WTC11 (cell line): Measurements from ENCODE around the gene NEU2. TPM values are rescaled to one million over a fixed set of nuclear protein-coding genes. Genes with fewer than 3 reads are reported as not detected.

Experiments
- ATAC-seq: fragments of 200-7000 bp; cut with Tn5 transposase; 2 replicates; pipeline ENCODE4 v1.10.0; 2021; ENCODE audit warnings: mild to moderate bottlenecking, moderate library complexity
- CTCF ChIA-PET: fragments of 300-600 bp; sonication (Branson Sonifier 250); formaldehyde crosslinking; loops from one replicate; lab custom pipeline; 2021; ENCODE audit warnings: antibody characterized with exemption; lab: Charles Lee
- POLR2A ChIA-PET: fragments of 350-600 bp; sonication (Branson Sonifier 250); formaldehyde crosslinking; loops from one replicate; lab custom pipeline; 2021; ENCODE audit warnings: antibody characterized with exemption; lab: Charles Lee
- DNase-seq: peaks from one replicate; pipeline ENCODE4 v3.0.0; 2021; ENCODE audit warnings: low spot score
- H3K27ac Mint-ChIP-seq: 2 replicates; pipeline ENCODE4 v1.8.0; 2021; ENCODE audit warnings: mixed read lengths
- H3K27me3 Mint-ChIP-seq: 2 replicates; pipeline ENCODE4 v1.8.0; 2021; ENCODE audit warnings: low read depth, mild to moderate bottlenecking, moderate library complexity, mixed read lengths
- H3K36me3 Mint-ChIP-seq: 2 replicates; pipeline ENCODE4 v1.8.0; 2021; ENCODE audit warnings: mixed read lengths
- H3K4me1 Mint-ChIP-seq: 2 replicates; pipeline ENCODE4 v1.8.0; 2022; ENCODE audit warnings: mixed read lengths
- H3K4me3 Mint-ChIP-seq: 2 replicates; pipeline ENCODE4 v1.8.0; 2021; ENCODE audit warnings: mild to moderate bottlenecking, moderate library complexity, mixed read lengths
- H3K9me3 Mint-ChIP-seq: 2 replicates; pipeline ENCODE4 v1.8.0; 2021; ENCODE audit warnings: mixed read lengths
- CREB1 ChIP-seq: sonication (generic); formaldehyde crosslinking; IDR thresholded peaks from 2 replicates; pipeline ENCODE4 v1.8.0; 2023; ENCODE audit warnings: mild to moderate bottlenecking, missing genetic modification reagents
- EMX1 ChIP-seq: fragments of 250-450 bp; sonication (Bioruptor Pico); IDR thresholded peaks from 2 replicates; pipeline ENCODE4 v1.8.0; 2021; ENCODE audit warnings: mild to moderate bottlenecking
- FOXP1 ChIP-seq: sonication (generic); formaldehyde crosslinking; IDR thresholded peaks from 2 replicates; pipeline ENCODE4 v1.8.0; 2022; ENCODE audit warnings: missing genetic modification reagents, mild to moderate bottlenecking, moderate library complexity, borderline replicate concordance
- GABPB1 ChIP-seq: sonication (generic); formaldehyde crosslinking; IDR thresholded peaks from 2 replicates; pipeline ENCODE4 v1.8.1; 2023; ENCODE audit warnings: mild to moderate bottlenecking, missing genetic modification reagents
- HMGA2 ChIP-seq: fragments of 250-450 bp; sonication (Bioruptor Pico); IDR thresholded peaks from 2 replicates; pipeline ENCODE4 v1.4.0; 2021; ENCODE audit warnings: mild to moderate bottlenecking, moderate library complexity
- KAT7 ChIP-seq: sonication (generic); formaldehyde crosslinking; IDR thresholded peaks from 2 replicates; pipeline ENCODE4 v1.8.1; 2023; ENCODE audit warnings: missing genetic modification reagents, mild to moderate bottlenecking, borderline replicate concordance
- NR2C2 ChIP-seq: sonication (generic); formaldehyde crosslinking; IDR thresholded peaks from 2 replicates; pipeline ENCODE4 v1.8.0; 2022; ENCODE audit warnings: mild to moderate bottlenecking, missing genetic modification reagents
- TEAD4 ChIP-seq: sonication (generic); formaldehyde crosslinking; IDR thresholded peaks from 2 replicates; pipeline ENCODE4 v1.8.0; 2022; ENCODE audit warnings: mild to moderate bottlenecking, missing genetic modification reagents
- ZBTB21 ChIP-seq: sonication (generic); formaldehyde crosslinking; IDR thresholded peaks from 2 replicates; pipeline ENCODE4 v1.8.1; 2023; ENCODE audit warnings: mild to moderate bottlenecking, missing genetic modification reagents, borderline replicate concordance
- ZNF263 ChIP-seq: sonication (generic); formaldehyde crosslinking; IDR thresholded peaks from 2 replicates; pipeline ENCODE4 v1.8.1; 2022; ENCODE audit warnings: low read depth, mild to moderate bottlenecking, moderate library complexity, missing genetic modification reagents
- ZNF396 ChIP-seq: fragments of 250-450 bp; sonication (Bioruptor Pico); IDR thresholded peaks from 2 replicates; pipeline ENCODE4 v1.8.0; 2021; ENCODE audit warnings: mild to moderate bottlenecking, moderate library complexity, borderline replicate concordance
- total RNA-seq: library from RNA; stranded (reverse); gene quantifications from 3 replicates; pipeline ENCODE4 v1.2.3, GENCODE V29; 2021
- TF ChIP-seq, protein P1 (sequence below): sonication (generic); formaldehyde crosslinking; IDR thresholded peaks from 2 replicates; pipeline ENCODE4 v1.8.1; 2023; ENCODE audit warnings: mild to moderate bottlenecking, missing genetic modification reagents
- TF ChIP-seq, protein P2 (sequence below): fragments of 250-450 bp; sonication (Bioruptor Pico); IDR thresholded peaks from 2 replicates; pipeline ENCODE4 v1.9.0; 2021; ENCODE audit warnings: mild to moderate bottlenecking
- TF ChIP-seq, protein P3 (sequence below): fragments of 250-450 bp; sonication (Bioruptor Pico); IDR thresholded peaks from 2 replicates; pipeline ENCODE4 v1.9.0; 2021; ENCODE audit warnings: mild to moderate bottlenecking
- TF ChIP-seq, protein P4 (sequence below): sonication (generic); formaldehyde crosslinking; IDR thresholded peaks from 2 replicates; pipeline ENCODE4 v1.8.1; 2022; ENCODE audit warnings: mild to moderate bottlenecking, missing genetic modification reagents, moderate library complexity, borderline replicate concordance

Gene NEU2
- total RNA-seq, 1 experiment from 2014 or later, result not detected

DNA sequence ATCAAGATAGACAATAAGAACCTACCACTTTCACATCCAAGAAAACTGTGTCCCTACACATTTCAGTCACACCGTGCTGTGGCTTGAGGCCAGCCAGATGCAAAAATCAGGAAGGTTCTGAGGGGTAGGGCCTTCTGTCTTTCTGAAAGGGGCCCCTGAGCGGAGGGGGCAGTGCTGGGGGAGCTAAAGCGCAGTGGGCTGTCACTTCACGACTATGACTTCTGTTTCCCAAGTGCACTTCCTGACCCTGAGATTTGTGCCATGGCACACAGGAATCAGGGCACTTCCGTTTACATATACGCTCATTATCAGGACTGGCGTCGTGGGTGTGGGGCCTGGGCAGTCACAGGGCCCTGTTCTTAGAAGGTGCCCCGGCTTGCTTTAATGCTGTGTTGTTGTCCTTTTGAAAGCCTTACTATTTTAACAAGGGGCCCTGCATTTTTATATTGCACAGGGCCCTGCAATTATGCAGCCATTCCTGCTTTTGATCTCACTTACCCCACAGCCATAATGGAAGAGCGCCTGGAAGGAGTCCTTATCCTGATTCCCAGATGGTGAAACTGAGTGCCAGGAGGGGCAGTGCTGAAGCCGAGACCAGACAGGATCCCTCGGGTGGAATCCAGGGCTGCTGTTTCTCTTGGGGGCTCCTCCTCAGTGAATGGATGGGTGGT is 20.0 kb upstream of the NEU2 start (continued):
- TF ChIP-seq KAT7, result no peak
- TF ChIP-seq ZNF396 (CRISPR knock-in tag), result no peak
- no peak for TF ChIP-seq HMGA2 (CRISPR knock-in tag)
- no peak for TF ChIP-seq FOXP1 (CRISPR knock-in tag)
- TF ChIP-seq, protein P1, sequence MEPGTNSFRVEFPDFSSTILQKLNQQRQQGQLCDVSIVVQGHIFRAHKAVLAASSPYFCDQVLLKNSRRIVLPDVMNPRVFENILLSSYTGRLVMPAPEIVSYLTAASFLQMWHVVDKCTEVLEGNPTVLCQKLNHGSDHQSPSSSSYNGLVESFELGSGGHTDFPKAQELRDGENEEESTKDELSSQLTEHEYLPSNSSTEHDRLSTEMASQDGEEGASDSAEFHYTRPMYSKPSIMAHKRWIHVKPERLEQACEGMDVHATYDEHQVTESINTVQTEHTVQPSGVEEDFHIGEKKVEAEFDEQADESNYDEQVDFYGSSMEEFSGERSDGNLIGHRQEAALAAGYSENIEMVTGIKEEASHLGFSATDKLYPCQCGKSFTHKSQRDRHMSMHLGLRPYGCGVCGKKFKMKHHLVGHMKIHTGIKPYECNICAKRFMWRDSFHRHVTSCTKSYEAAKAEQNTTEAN (CRISPR knock-in tag), result no peak

DNA sequence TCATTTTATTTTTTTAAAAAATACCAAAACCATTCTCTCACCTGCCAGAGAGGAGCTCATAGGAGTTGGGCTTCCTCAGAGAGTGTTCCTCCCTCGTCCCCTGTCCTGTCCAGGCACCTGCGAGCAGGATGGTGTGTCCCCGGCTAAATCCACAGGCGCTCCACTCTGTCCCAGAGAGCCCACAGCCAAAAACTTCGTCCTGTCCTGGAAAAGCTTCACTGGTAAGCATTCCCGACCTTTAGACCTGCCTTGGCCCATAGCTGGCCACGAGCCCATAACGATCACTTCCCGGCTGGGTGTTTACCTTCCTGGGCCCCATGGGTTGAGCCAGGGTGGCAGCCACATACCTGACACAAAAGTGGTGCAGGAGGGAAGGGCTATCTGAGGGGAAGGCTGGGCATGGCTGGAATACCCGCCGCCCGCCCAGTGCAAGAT is 19.4 kb upstream of the NEU2 start, which contains the start of gene NGEF:
Gene NGEF, minus strand, starts transcription at position 230 of the 435 bp plus-strand sequence. CDS start 38,366 bp downstream, outside the sequence.
- no peak within 1 kb of the TSS for H3K4me3 Mint-ChIP-seq
- ChIA-PET CTCF (interaction anchor here (1.5 kb wide), 1 partner anchor 126 kb away, joined by 3 read pairs; no protein-coding TSS in a partner anchor), POLR2A (no interaction called here)
- ATAC-seq, result no peak
- H3K27ac Mint-ChIP-seq, result no peak within 1 kb of the TSS; the same call in 1 of the 2 replicates
- H3K36me3 Mint-ChIP-seq, result no peaks in the 10 kb centered on the region
- peaks cover 5% of the 10 kb centered on the region for H3K9me3 Mint-ChIP-seq
- no peak for DNase-seq
- TF ChIP-seq ZBTB21 (CRISPR knock-in tag), result no peak
- peak; percentile 83 for TF ChIP-seq GABPB1 (CRISPR knock-in tag)
- H3K27me3 Mint-ChIP-seq, result no peaks in the 10 kb centered on the region
- no peaks in the 10 kb centered on the region for H3K4me1 Mint-ChIP-seq

DNA sequence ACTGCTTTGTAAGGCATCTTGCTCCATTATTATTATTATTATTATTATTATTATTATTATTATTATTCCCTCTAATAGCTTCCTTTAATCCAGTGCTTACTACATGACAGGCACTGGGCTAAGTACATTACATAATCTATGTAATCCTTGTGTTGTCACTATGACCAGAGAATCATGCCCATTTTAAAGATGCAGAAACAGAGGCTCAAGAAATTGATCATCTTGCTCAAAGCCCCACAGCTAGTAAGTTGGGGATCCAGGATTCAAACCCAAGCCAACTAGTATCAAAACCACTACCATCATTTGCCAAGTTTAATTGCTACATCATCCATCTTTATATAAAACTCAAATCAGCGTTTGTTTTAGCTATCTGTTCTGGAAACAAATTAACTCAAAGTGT is 18.8 kb upstream of the NEU2 start:
- no peak overlapping the region for H3K27ac Mint-ChIP-seq
- CTCF ChIA-PET, result no interaction called here
- H3K4me1 Mint-ChIP-seq, result no peaks in the 10 kb centered on the region
- H3K9me3 Mint-ChIP-seq, result peaks cover 5% of the 10 kb centered on the region
- ATAC-seq, result no peak
- no peak for TF ChIP-seq TEAD4 (CRISPR knock-in tag)
- no peak for TF ChIP-seq EMX1 (CRISPR knock-in tag)
- no peak for TF ChIP-seq CREB1
- 0 out of 2 replicates have a peak, but pooled peaks have one; percentile 14 for TF ChIP-seq HMGA2 (CRISPR knock-in tag)
- TF ChIP-seq NR2C2 (CRISPR knock-in tag), result no peak
- TF ChIP-seq, protein P2, sequence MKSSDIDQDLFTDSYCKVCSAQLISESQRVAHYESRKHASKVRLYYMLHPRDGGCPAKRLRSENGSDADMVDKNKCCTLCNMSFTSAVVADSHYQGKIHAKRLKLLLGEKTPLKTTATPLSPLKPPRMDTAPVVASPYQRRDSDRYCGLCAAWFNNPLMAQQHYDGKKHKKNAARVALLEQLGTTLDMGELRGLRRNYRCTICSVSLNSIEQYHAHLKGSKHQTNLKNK, result no peak
- no peak for DNase-seq
- POLR2A ChIA-PET, result no interaction called here
- H3K27me3 Mint-ChIP-seq, result no peaks in the 10 kb centered on the region
- no peaks in the 10 kb centered on the region for H3K36me3 Mint-ChIP-seq
- no peak overlapping the region for H3K4me3 Mint-ChIP-seq

DNA sequence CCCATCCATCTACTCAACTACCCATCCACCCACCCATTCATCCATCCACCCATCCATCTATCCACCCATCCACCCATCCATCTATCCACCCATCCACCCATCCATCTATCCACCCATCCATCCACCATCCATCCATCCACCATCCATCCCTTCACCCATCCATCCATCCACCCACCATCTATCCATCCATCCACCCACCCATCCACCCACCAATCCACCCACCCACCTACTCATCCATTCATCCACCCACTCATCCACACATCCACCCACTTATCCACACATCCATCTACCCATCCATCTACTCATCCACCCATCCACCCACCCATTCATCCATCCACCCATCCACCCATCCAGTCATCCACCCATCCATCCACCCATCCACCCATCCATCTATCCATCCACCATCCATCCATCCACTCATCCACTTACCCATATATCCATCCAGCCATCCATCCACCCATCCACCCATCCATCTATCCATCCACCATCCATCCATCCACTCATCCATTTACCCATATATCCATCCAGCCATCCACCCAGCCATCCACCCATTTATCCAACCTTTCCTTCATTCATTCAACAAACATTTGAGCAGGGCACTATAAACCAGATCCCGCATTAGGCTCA is 17.3 kb upstream of the NEU2 start:
- POLR2A ChIA-PET, result no interaction called here
- no peaks in the 10 kb centered on the region for H3K27me3 Mint-ChIP-seq
- TF ChIP-seq, protein P3, sequence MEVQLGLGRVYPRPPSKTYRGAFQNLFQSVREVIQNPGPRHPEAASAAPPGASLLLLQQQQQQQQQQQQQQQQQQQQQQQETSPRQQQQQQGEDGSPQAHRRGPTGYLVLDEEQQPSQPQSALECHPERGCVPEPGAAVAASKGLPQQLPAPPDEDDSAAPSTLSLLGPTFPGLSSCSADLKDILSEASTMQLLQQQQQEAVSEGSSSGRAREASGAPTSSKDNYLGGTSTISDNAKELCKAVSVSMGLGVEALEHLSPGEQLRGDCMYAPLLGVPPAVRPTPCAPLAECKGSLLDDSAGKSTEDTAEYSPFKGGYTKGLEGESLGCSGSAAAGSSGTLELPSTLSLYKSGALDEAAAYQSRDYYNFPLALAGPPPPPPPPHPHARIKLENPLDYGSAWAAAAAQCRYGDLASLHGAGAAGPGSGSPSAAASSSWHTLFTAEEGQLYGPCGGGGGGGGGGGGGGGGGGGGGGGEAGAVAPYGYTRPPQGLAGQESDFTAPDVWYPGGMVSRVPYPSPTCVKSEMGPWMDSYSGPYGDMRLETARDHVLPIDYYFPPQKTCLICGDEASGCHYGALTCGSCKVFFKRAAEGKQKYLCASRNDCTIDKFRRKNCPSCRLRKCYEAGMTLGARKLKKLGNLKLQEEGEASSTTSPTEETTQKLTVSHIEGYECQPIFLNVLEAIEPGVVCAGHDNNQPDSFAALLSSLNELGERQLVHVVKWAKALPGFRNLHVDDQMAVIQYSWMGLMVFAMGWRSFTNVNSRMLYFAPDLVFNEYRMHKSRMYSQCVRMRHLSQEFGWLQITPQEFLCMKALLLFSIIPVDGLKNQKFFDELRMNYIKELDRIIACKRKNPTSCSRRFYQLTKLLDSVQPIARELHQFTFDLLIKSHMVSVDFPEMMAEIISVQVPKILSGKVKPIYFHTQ (CRISPR knock-in tag), result no peak
- TF ChIP-seq, protein P4, sequence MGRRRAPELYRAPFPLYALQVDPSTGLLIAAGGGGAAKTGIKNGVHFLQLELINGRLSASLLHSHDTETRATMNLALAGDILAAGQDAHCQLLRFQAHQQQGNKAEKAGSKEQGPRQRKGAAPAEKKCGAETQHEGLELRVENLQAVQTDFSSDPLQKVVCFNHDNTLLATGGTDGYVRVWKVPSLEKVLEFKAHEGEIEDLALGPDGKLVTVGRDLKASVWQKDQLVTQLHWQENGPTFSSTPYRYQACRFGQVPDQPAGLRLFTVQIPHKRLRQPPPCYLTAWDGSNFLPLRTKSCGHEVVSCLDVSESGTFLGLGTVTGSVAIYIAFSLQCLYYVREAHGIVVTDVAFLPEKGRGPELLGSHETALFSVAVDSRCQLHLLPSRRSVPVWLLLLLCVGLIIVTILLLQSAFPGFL (CRISPR knock-in tag), result no peak
- TF ChIP-seq ZNF263, result no peak
- TF ChIP-seq, all 79 proteins: peak for 0
- ATAC-seq (no peak), DNase-seq (no peak)
- Mint-ChIP-seq H3K36me3 (no peaks in the 10 kb centered on the region), H3K9me3 (peaks cover 5% of the 10 kb centered on the region), H3K4me1 (no peaks in the 10 kb centered on the region), H3K27ac (no peak overlapping the region), H3K4me3 (no peak overlapping the region)
- CTCF ChIA-PET, result no interaction called here
